Myocyte (in vitro differentiated cells): ENCODE data around the gene KLK15. TPM values are rescaled to one million over a fixed set of nuclear protein-coding genes. Genes with fewer than 3 reads are reported as not detected.
"Not testable (repeated sequence)": the region's sequence is repeated elsewhere in the genome, so short reads cannot be mapped to it uniquely, and the experiment has no call there.

Source experiments
- DNase-seq: peaks from one replicate; pipeline ENCODE4 v3.0.0-alpha.2; 2012; ENCODE audit warnings: low read depth
- total RNA-seq: library from RNA; depleted of rRNA; stranded (reverse); fragments of >200 nt; gene quantifications from 2 replicates; pipeline ENCODE4 v1.2.3, GENCODE V29; 2014

KLK15 gene
- total RNA-seq, 1 donor from 2014 or later, result not detected

- no peak for DNase-seq
Observed at GRCh38 chr19:50796634-50797428, 36.5 kb downstream of the KLK15 start.

GRCh38 chr19:50796128-50796633 is 37.2 kb downstream of the KLK15 start:
- no peak for DNase-seq

- DNase-seq, result no peak
Observed at GRCh38 chr19:50795664-50796073, 37.7 kb downstream of the KLK15 start.

- no peak for DNase-seq
Observed at GRCh38 chr19:50794876-50795663, 38.3 kb downstream of the KLK15 start.

- DNase-seq, result no peak
Observed at GRCh38 chr19:50794074-50794875, 39.1 kb downstream of the KLK15 start.

- DNase-seq, result no peak
Observed at GRCh38 chr19:50793558-50794065, 39.8 kb downstream of the KLK15 start.

- no peak for DNase-seq
Observed at GRCh38 chr19:50792272-50793250, 40.8 kb downstream of the KLK15 start.

- no peak for DNase-seq
Observed at GRCh38 chr19:50791594-50792271, 41.6 kb downstream of the KLK15 start.

- no peak for DNase-seq
Observed at GRCh38 chr19:50790922-50791467, 42.4 kb downstream of the KLK15 start.

- no peak for DNase-seq
Observed at GRCh38 chr19:50790396-50790795, 43.0 kb downstream of the KLK15 start, which contains the start of gene ACP4. Gene ACP4 (plus strand): TSS chr19:50790415. CDS start chr19:50790415, 0 bp downstream.

GRCh38 chr19:50785329-50785728 is 48.0 kb downstream of the KLK15 start:
- no peak for DNase-seq

GRCh38 chr19:50784710-50785109 is 48.7 kb downstream of the KLK15 start:
- no peak for DNase-seq

- not testable (repeated sequence) for DNase-seq
Observed at GRCh38 chr19:50783848-50784152, 49.6 kb downstream of the KLK15 start.

GRCh38 chr19:50780753-50781435 is 52.5 kb downstream of the KLK15 start:
- DNase-seq, result peak; percentile 72

- DNase-seq, result no peak
Observed at GRCh38 chr19:50779504-50780457, 53.6 kb downstream of the KLK15 start.

GRCh38 chr19:50778906-50779430 is 54.4 kb downstream of the KLK15 start:
- no peak for DNase-seq

- DNase-seq, result peak; percentile 22
Observed at GRCh38 chr19:50777830-50778303, 55.5 kb downstream of the KLK15 start.
